ENCODE data around the gene ATP2C2. TPM values are rescaled to one million over a fixed set of nuclear protein-coding genes. Genes with fewer than 3 reads are reported as not detected.

ATP2C2 gene
- total RNA-seq, 1 experiment from 2014 or later = 0.67 TPM

GRCh38 chr16:84413244-84414004 is 45.1 kb downstream of the ATP2C2 start:
- in situ Hi-C loops (cut with HindIII; ENCODE audit: low pct_unique_long_range_greater_than_20kb, low sequenced_read_pairs) (no loop called here), intact Hi-C loops (cut with micrococcal nuclease; ENCODE audit: unreplicated experiment) (no loop called here)
- Histone ChIP-seq H3K27ac (ENCODE audit: low read length) (no peak overlapping the region), H3K27me3 (ENCODE audit: control insufficient read depth, insufficient read depth, low read length) (no peaks in the 10 kb centered on the region), H3K4me3 (ENCODE audit: low read depth in 2 of 2, low read length in 2 of 2) (no peak overlapping the region), H3K9me3 (ENCODE audit: control insufficient read depth, insufficient read depth, low read depth, low read length) (no peaks in the 10 kb centered on the region), H3K4me1 (ENCODE audit: control insufficient read depth, insufficient read depth, low read length) (no peaks in the 10 kb centered on the region), H3K36me3 (ENCODE audit: control insufficient read depth, insufficient read depth, low read length) (no peaks in the 10 kb centered on the region)
- ATAC-seq = no peak
- ChIA-PET POLR2A (no interaction called here), CTCF (interaction anchor here (0.6 kb wide), 1 partner anchor 128 kb away, joined by 4 read pairs; no protein-coding TSS in a partner anchor)
- no peak for DNase-seq (ENCODE audit: low read depth, low spot score)
- BruUV-seq (replicated peaks) = no TSS peak
- TF ChIP-seq TCF7L2 (IDR thresholded peaks at IDR 0.05; ENCODE audit: low read depth, low read length) (no peak), CTCF (IDR thresholded peaks at IDR 0.05) (no peak), POLR2AphosphoS5 (IDR thresholded peaks at IDR 0.05; ENCODE audit: low read depth, low read length) (no peak), SIN3A (IDR thresholded peaks at IDR 0.05; ENCODE audit: borderline replicate concordance, insufficient read depth, low read depth, low read length) (no peak), REST (IDR thresholded peaks at IDR 0.05; ENCODE audit: insufficient read depth in 1 of 2, low read depth in 2 of 2, low read length in 1 of 2) (no peak)

GRCh38 chr16:84414789-84415326 is 46.5 kb downstream of the ATP2C2 start:
- Histone ChIP-seq H3K4me1 (ENCODE audit: control insufficient read depth, insufficient read depth, low read length) (no peaks in the 10 kb centered on the region), H3K9me3 (ENCODE audit: control insufficient read depth, insufficient read depth, low read depth, low read length) (no peaks in the 10 kb centered on the region), H3K4me3 (ENCODE audit: low read depth in 2 of 2, low read length in 2 of 2) (no peak overlapping the region), H3K27me3 (ENCODE audit: control insufficient read depth, insufficient read depth, low read length) (no peaks in the 10 kb centered on the region), H3K36me3 (ENCODE audit: control insufficient read depth, insufficient read depth, low read length) (no peaks in the 10 kb centered on the region), H3K27ac (ENCODE audit: low read length) (no peak overlapping the region)
- in situ Hi-C loops (cut with HindIII; ENCODE audit: low pct_unique_long_range_greater_than_20kb, low sequenced_read_pairs) = no loop called here
- no peak for ATAC-seq
- POLR2A ChIA-PET = no interaction called here
- DNase-seq (ENCODE audit: low read depth, low spot score) = no peak
- TF ChIP-seq TCF7L2 (IDR thresholded peaks at IDR 0.05; ENCODE audit: low read depth, low read length) = no peak
- intact Hi-C loops (cut with micrococcal nuclease; ENCODE audit: unreplicated experiment) = no loop called here
- CTCF ChIA-PET = no interaction called here
- no TSS peak for BruUV-seq (replicated peaks)

Measured in Panc1 (cell line).